ENCODE data around the gene FIGNL1.

FIGNL1 gene

DNA sequence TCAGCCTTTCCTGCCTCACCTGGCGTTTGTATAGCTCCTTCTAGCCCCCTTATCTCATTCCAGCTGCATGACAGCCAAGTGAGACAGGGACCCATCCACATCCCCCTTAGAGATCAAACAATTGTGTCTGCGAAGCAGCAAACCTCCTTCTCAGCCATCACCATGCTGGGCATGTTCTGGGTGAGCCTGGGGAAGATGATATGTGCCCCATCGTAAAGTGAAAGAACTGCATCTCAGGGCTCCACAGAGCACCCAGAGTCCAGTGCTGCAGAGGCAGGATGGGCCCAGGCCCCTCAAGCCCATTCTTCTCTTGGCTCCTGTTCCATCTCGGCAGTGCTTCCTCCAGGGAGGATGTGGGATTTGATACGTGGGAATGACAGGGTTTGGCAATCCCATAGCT, 43.2 kb downstream of the FIGNL1 start:
- Histone ChIP-seq H3K4me1 (ENCODE audit: control insufficient read depth, insufficient read depth, low read length) (no peaks in the 10 kb centered on the region), H3K36me3 (ENCODE audit: insufficient read depth, low read length) (no peaks in the 10 kb centered on the region), H3K27me3 (ENCODE audit: control insufficient read depth, insufficient read depth, low read length) (peaks cover 46% of the 10 kb centered on the region), H3K4me3 (ENCODE audit: low read length) (no peak overlapping the region), H3K4me2 (ENCODE audit: low read length) (no peak overlapping the region), H3K9me3 (replicated peaks; ENCODE audit: low read length) (no peaks in the 10 kb centered on the region), H3K9ac (ENCODE audit: low read depth, low read length) (no peak overlapping the region)

- Histone ChIP-seq H3K36me3 (ENCODE audit: insufficient read depth, low read length) (no peaks in the 10 kb centered on the region), H3K4me3 (ENCODE audit: low read length) (no peak overlapping the region), H3K9ac (ENCODE audit: low read depth, low read length) (no peak overlapping the region), H3K4me1 (ENCODE audit: control insufficient read depth, insufficient read depth, low read length) (no peaks in the 10 kb centered on the region), H3K9me3 (replicated peaks; ENCODE audit: low read length) (no peaks in the 10 kb centered on the region), H3K4me2 (ENCODE audit: low read length) (no peak overlapping the region), H3K27me3 (ENCODE audit: control insufficient read depth, insufficient read depth, low read length) (peaks cover 54% of the 10 kb centered on the region)
These were observed 44.9 kb downstream of the FIGNL1 start for GRCh38 chr7:50405221-50405620.

DNA sequence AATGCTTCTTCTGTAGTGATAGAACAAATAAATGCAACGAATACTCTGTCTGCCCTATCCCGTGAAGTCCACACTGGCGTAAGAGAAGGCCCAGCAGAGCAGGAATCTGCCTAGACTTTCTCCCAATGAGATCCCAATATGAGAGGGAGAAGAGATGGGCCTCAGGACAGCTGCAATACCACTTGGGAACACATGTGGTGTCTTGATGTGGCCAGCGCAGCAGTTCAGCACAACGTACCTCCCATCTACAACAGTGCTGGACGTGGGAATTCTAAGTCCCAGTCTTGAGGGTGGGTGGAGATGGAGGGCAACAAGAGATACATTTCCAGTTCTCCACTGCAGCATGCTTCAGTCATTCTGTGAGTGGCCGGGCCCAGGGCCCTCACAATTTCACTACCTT, 45.8 kb downstream of the FIGNL1 start:
- H3K36me3 ChIP-seq (ENCODE audit: insufficient read depth, low read length) = no peaks in the 10 kb centered on the region
- H3K4me3 ChIP-seq (ENCODE audit: low read length) = no peak overlapping the region

DNA sequence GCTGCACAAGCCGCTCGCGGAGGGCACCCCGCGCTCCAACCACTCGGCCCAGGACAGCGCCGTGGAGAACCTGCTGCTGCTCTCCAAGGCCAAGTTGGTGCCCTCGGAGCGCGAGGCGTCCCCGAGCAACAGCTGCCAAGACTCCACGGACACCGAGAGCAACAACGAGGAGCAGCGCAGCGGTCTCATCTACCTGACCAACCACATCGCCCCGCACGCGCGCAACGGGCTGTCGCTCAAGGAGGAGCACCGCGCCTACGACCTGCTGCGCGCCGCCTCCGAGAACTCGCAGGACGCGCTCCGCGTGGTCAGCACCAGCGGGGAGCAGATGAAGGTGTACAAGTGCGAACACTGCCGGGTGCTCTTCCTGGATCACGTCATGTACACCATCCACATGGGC, 50.0 kb downstream of the FIGNL1 start:
- H3K27me3 ChIP-seq (ENCODE audit: control insufficient read depth, insufficient read depth, low read length) = peaks cover 62% of the 10 kb centered on the region
- no peaks in the 10 kb centered on the region for H3K36me3 ChIP-seq (ENCODE audit: insufficient read depth, low read length)
- no peak overlapping the region for H3K9ac ChIP-seq (ENCODE audit: low read depth, low read length)
- H3K4me2 ChIP-seq (ENCODE audit: low read length) = no peak overlapping the region
- no peaks in the 10 kb centered on the region for H3K4me1 ChIP-seq (ENCODE audit: control insufficient read depth, insufficient read depth, low read length)
- H3K4me3 ChIP-seq (ENCODE audit: low read length) = no peak overlapping the region
- H3K9me3 ChIP-seq (replicated peaks; ENCODE audit: low read length) = no peaks in the 10 kb centered on the region

More for the DNA sequence above, 45.8 kb downstream of the FIGNL1 start:
- Histone ChIP-seq H3K9ac (ENCODE audit: low read depth, low read length) (no peak overlapping the region), H3K4me2 (ENCODE audit: low read length) (no peak overlapping the region), H3K4me1 (ENCODE audit: control insufficient read depth, insufficient read depth, low read length) (no peaks in the 10 kb centered on the region), H3K9me3 (replicated peaks; ENCODE audit: low read length) (no peaks in the 10 kb centered on the region), H3K27me3 (ENCODE audit: control insufficient read depth, insufficient read depth, low read length) (peaks cover 61% of the 10 kb centered on the region)

GRCh38 chr7:50399635-50400034, 50.5 kb downstream of the FIGNL1 start:
- Histone ChIP-seq H3K27me3 (ENCODE audit: control insufficient read depth, insufficient read depth, low read length) (peaks cover 57% of the 10 kb centered on the region), H3K4me1 (ENCODE audit: control insufficient read depth, insufficient read depth, low read length) (no peaks in the 10 kb centered on the region), H3K36me3 (ENCODE audit: insufficient read depth, low read length) (no peaks in the 10 kb centered on the region), H3K9ac (ENCODE audit: low read depth, low read length) (no peak overlapping the region), H3K4me2 (ENCODE audit: low read length) (no peak overlapping the region), H3K4me3 (ENCODE audit: low read length) (no peak overlapping the region), H3K9me3 (replicated peaks; ENCODE audit: low read length) (no peaks in the 10 kb centered on the region)

DNA sequence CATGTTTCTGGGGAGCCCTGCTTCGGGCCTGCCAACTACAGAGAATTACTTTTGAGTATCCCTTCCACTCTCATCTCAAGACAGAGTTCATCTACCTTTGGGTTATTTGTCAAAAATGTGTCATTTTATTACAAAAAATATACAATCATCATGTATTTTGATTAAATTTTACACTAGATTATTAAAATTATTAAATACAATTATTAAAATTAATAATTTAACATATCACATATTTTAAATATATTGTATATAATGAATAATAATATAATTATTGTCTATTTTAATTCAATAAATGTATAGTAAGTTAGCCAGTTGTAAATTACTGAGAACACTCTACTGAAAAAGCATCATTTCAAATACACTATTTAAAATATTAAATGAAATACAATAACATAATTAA, 50.9 kb downstream of the FIGNL1 start:
- no peaks in the 10 kb centered on the region for H3K36me3 ChIP-seq (ENCODE audit: insufficient read depth, low read length)
- peaks cover 55% of the 10 kb centered on the region for H3K27me3 ChIP-seq (ENCODE audit: control insufficient read depth, insufficient read depth, low read length)
- no peak overlapping the region for H3K9ac ChIP-seq (ENCODE audit: low read depth, low read length)
- no peak overlapping the region for H3K4me3 ChIP-seq (ENCODE audit: low read length)
- H3K4me2 ChIP-seq (ENCODE audit: low read length) = no peak overlapping the region
- H3K9me3 ChIP-seq (replicated peaks; ENCODE audit: low read length) = no peaks in the 10 kb centered on the region
- H3K4me1 ChIP-seq (ENCODE audit: control insufficient read depth, insufficient read depth, low read length) = no peaks in the 10 kb centered on the region

DNA sequence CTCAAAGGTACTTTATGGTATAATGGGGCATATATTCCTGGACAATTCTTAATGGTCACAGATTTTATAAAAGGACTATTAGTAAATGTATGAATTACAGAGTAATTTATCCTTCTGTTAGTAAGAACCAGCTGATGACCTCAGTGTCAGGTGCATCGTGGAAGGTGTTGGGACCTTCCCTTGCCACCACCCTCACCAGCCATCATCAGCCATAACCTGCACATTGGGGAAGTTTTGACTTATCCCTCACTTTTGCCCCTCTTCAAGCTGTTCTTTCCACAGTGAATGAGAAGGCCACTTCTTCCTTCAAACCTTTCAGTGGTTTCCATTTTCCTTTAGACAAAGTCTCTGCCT, 52.2 kb downstream of the FIGNL1 start:
- Histone ChIP-seq H3K4me2 (ENCODE audit: low read length) (no peak overlapping the region), H3K4me3 (ENCODE audit: low read length) (no peak overlapping the region), H3K27me3 (ENCODE audit: control insufficient read depth, insufficient read depth, low read length) (peaks cover 46% of the 10 kb centered on the region), H3K4me1 (ENCODE audit: control insufficient read depth, insufficient read depth, low read length) (no peaks in the 10 kb centered on the region), H3K9ac (ENCODE audit: low read depth, low read length) (no peak overlapping the region), H3K9me3 (replicated peaks; ENCODE audit: low read length) (no peaks in the 10 kb centered on the region), H3K36me3 (ENCODE audit: insufficient read depth, low read length) (no peaks in the 10 kb centered on the region)

DNA sequence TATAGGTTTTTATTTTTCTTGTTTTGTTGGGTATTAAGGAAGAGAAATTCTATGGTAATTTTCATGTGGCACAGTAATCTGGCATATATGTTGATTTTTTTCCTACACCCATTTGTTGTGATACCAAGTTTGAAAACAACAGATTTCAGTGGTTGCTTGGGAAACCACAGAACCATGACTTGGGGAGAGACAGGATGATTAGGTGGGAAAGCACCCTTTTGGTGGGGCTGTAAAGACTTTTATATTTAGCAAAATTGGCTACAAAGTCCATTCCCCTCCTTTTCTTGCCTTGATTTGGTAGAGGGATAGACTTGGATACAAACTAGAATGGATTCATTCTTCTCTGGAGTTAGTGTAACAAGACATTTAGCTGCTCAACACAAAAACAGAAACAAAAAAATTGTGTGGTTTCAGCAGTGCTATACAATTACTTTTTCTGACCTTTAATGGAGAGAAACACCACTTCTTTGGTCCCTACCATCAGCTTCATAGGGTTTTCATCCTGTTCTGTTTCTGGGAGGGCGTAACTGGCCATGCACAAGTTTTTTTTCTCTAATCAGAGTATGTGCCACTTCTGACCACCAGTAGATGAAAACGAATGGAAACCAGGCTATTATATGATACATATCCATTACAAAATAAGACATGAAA, 52.7 kb downstream of the FIGNL1 start:
- Histone ChIP-seq H3K9ac (ENCODE audit: low read depth, low read length) (no peak overlapping the region), H3K36me3 (ENCODE audit: insufficient read depth, low read length) (no peaks in the 10 kb centered on the region), H3K27me3 (ENCODE audit: control insufficient read depth, insufficient read depth, low read length) (peaks cover 43% of the 10 kb centered on the region), H3K4me2 (ENCODE audit: low read length) (no peak overlapping the region), H3K9me3 (replicated peaks; ENCODE audit: low read length) (no peaks in the 10 kb centered on the region), H3K4me3 (ENCODE audit: low read length) (no peak overlapping the region), H3K4me1 (ENCODE audit: control insufficient read depth, insufficient read depth, low read length) (no peaks in the 10 kb centered on the region)

- H3K9ac ChIP-seq (ENCODE audit: low read depth, low read length) = no peak overlapping the region
- H3K36me3 ChIP-seq (ENCODE audit: insufficient read depth, low read length) = no peaks in the 10 kb centered on the region
- H3K4me1 ChIP-seq (ENCODE audit: control insufficient read depth, insufficient read depth, low read length) = no peaks in the 10 kb centered on the region
- H3K4me3 ChIP-seq (ENCODE audit: low read length) = no peak overlapping the region
- H3K9me3 ChIP-seq (replicated peaks; ENCODE audit: low read length) = no peaks in the 10 kb centered on the region
- peaks cover 40% of the 10 kb centered on the region for H3K27me3 ChIP-seq (ENCODE audit: control insufficient read depth, insufficient read depth, low read length)
- no peak overlapping the region for H3K4me2 ChIP-seq (ENCODE audit: low read length)
These were observed 53.3 kb downstream of the FIGNL1 start for GRCh38 chr7:50396856-50397255.

DNA sequence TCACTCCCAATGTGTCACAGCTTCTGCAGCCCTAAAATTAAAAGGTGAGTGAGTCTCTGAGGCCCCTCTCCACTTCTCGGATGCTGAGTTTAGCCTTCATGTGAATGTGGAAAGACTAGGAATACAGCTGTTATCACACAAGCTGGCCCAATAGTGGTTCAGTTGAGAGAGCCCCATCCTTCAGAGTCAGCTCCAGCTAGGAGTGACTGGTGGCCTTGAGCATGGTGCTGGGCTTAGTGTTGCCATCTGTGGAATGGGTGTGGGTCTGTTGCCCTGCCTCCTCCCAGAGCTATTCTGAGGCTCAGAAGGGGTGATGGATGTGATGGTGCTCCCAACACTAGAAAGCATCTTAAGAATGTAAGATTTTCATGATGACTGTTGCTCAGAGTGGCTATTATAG, 55.8 kb downstream of the FIGNL1 start:
- no peak overlapping the region for H3K4me2 ChIP-seq (ENCODE audit: low read length)
- no peak overlapping the region for H3K9ac ChIP-seq (ENCODE audit: low read depth, low read length)
- H3K27me3 ChIP-seq (ENCODE audit: control insufficient read depth, insufficient read depth, low read length) = peaks cover 36% of the 10 kb centered on the region
- no peaks in the 10 kb centered on the region for H3K36me3 ChIP-seq (ENCODE audit: insufficient read depth, low read length)
- H3K4me3 ChIP-seq (ENCODE audit: low read length) = no peak overlapping the region
- no peaks in the 10 kb centered on the region for H3K9me3 ChIP-seq (replicated peaks; ENCODE audit: low read length)
- no peaks in the 10 kb centered on the region for H3K4me1 ChIP-seq (ENCODE audit: control insufficient read depth, insufficient read depth, low read length)
